GM21515 (cell line): ENCODE data around the gene OMP.

ENCODE experiments used
- ATAC-seq: cut with Tn5 transposase; IDR thresholded peaks from one replicate; pipeline ENCODE4 v1.9.1; 2021; ENCODE audit not compliant: unreplicated experiment

The OMP gene

GRCh38 chr11:77121096-77121640 is 18.5 kb downstream of the OMP start:
- ATAC-seq: no peak

- ATAC-seq: no peak
These were observed 19.4 kb downstream of the OMP start for GRCh38 chr11:77121876-77122575.

- no peak for ATAC-seq
These were observed 20.1 kb downstream of the OMP start for GRCh38 chr11:77122576-77123212.

GRCh38 chr11:77123591-77123990 is 21.0 kb downstream of the OMP start:
- ATAC-seq: no peak

GRCh38 chr11:77124041-77124440 is 21.4 kb downstream of the OMP start:
- no peak for ATAC-seq

- ATAC-seq: no peak
These were observed 21.8 kb downstream of the OMP start for GRCh38 chr11:77124488-77124887.

- ATAC-seq: no peak
These were observed 22.6 kb downstream of the OMP start for GRCh38 chr11:77125191-77125590.

- no peak for ATAC-seq
These were observed 23.1 kb downstream of the OMP start for GRCh38 chr11:77125695-77126094.

GRCh38 chr11:77126156-77126775 is 23.6 kb downstream of the OMP start:
- ATAC-seq: no peak

GRCh38 chr11:77126861-77127234 is 24.2 kb downstream of the OMP start:
- no peak for ATAC-seq

- no peak for ATAC-seq
These were observed 24.7 kb downstream of the OMP start for GRCh38 chr11:77127235-77127911.

GRCh38 chr11:77127920-77128691 is 25.5 kb downstream of the OMP start, which contains the start of gene MYO7A:
MYO7A (plus strand) TSS chr11:77128246; CDS start chr11:77130635, 2,389 bp downstream.
- ATAC-seq: no peak

- ATAC-seq: no peak
These were observed 26.6 kb downstream of the OMP start for GRCh38 chr11:77129069-77129841.

- ATAC-seq: no peak
These were observed 27.5 kb downstream of the OMP start for GRCh38 chr11:77129842-77130756.

GRCh38 chr11:77130763-77131513 is 28.3 kb downstream of the OMP start:
- no peak for ATAC-seq

GRCh38 chr11:77131560-77131959 is 28.9 kb downstream of the OMP start:
- no peak for ATAC-seq

GRCh38 chr11:77135069-77135468 is 32.4 kb downstream of the OMP start:
- ATAC-seq: no peak

- no peak for ATAC-seq
These were observed 33.4 kb downstream of the OMP start for GRCh38 chr11:77136074-77136473.
